HepG2 (cell line): ENCODE measurements around the gene C10orf143. TPM values are rescaled to one million over a fixed set of nuclear protein-coding genes. Genes with fewer than 3 reads are reported as not detected.

Experiments
- BCL6 ChIP-seq: IDR thresholded peaks from 2 replicates; pipeline ENCODE4 v1.6.1; 2016; ENCODE audit warnings: missing genetic modification reagents, missing compliant biosample characterization
- BORCS8-MEF2B ChIP-seq: sonication (generic); formaldehyde crosslinking; IDR thresholded peaks from 2 replicates; pipeline ENCODE4 v1.8.0; 2022; ENCODE audit warnings: mild to moderate bottlenecking, missing genetic modification reagents
- GABPA ChIP-seq, 2 experiments: IDR thresholded peaks; 2 replicates each; pipeline ENCODE4 v1.6.1; 2011 to 2016; ENCODE audit warnings: low read depth in 2 of 2, low read length in 1 of 2, missing biosample characterization in 1 of 2, missing genetic modification characterization in 1 of 2
- NR2F6 ChIP-seq, 2 experiments: IDR thresholded peaks; 2 replicates each; pipeline ENCODE4 v1.6.1; 2016; ENCODE audit warnings: antibody characterized with exemption in 1 of 2, mild to moderate bottlenecking in 1 of 2
- SOX6 ChIP-seq, 2 experiments: fragments of 450-650 bp in 1 of 2; sonication (generic) in 1 of 2; formaldehyde crosslinking in 1 of 2; IDR thresholded peaks; 2 replicates each; pipeline versions ENCODE4 v1.4.0 to v1.6.1; 2017 to 2020; ENCODE audit warnings: antibody characterized with exemption in 1 of 2, mild to moderate bottlenecking in 1 of 2, missing genetic modification reagents in 1 of 2
- TARDBP ChIP-seq: sonication (generic); formaldehyde crosslinking; IDR thresholded peaks from 2 replicates; pipeline ENCODE4 v1.8.0; 2022; ENCODE audit warnings: mild to moderate bottlenecking, missing genetic modification reagents
- TSC22D2 ChIP-seq: sonication (generic); formaldehyde crosslinking; IDR thresholded peaks from 2 replicates; pipeline ENCODE4 v1.5.1; 2020; ENCODE audit warnings: missing genetic modification reagents, mild to moderate bottlenecking, borderline replicate concordance
- ZNF335 ChIP-seq: sonication (generic); formaldehyde crosslinking; IDR thresholded peaks from 2 replicates; pipeline ENCODE4 v1.4.0; 2020; ENCODE audit warnings: missing genetic modification reagents
- ZNF350 ChIP-seq: sonication (generic); formaldehyde crosslinking; IDR thresholded peaks from 2 replicates; pipeline ENCODE4 v1.4.0; 2020; ENCODE audit warnings: mild to moderate bottlenecking, low read depth, missing genetic modification reagents, borderline replicate concordance
- ZNF652 ChIP-seq: IDR thresholded peaks from 2 replicates; pipeline ENCODE4 v1.6.1; 2016; ENCODE audit warnings: low read depth, borderline replicate concordance
- ZNF777 ChIP-seq: sonication (generic); formaldehyde crosslinking; IDR thresholded peaks from 2 replicates; pipeline ENCODE4 v1.4.0; 2020; ENCODE audit warnings: missing genetic modification reagents
- polyA plus RNA-seq, 8 experiments: library from polyadenylated mRNA; depleted of rRNA in 3 of 8; stranded (reverse) in 7 of 8; unstranded in 1 of 8; fragments of >200 nt; fragmentation: Illumina TruSeq in 4 of 8; extraction: Trizol in 4 of 8; gene quantifications; 2 replicates each; pipeline versions ENCODE4 v1.2.1 to v1.2.3, GENCODE V29; 2011 to 2016; ENCODE audit warnings: low read depth in 4 of 8, missing spikeins in 1 of 8, mixed read lengths in 1 of 8; ENCODE audit not compliant: insufficient read depth in 1 of 8
- total RNA-seq, 5 experiments: library from RNA; depleted of rRNA; stranded (reverse); fragments of >200 nt; fragmentation: Illumina TruSeq; extraction: Trizol; gene quantifications; 2 replicates each; pipeline ENCODE4 v1.2.3, GENCODE V29; 2016; ENCODE audit warnings: low read depth in 1 of 5
- TF ChIP-seq, protein P1 (sequence below): sonication (generic); formaldehyde crosslinking; IDR thresholded peaks from 2 replicates; pipeline ENCODE4 v1.4.0; 2020; ENCODE audit warnings: low read depth, missing genetic modification reagents
- TF ChIP-seq, protein P2 (sequence below): sonication (generic); formaldehyde crosslinking; IDR thresholded peaks from 2 replicates; pipeline ENCODE4 v1.4.0; 2020; ENCODE audit warnings: missing genetic modification reagents
- TF ChIP-seq, protein P3 (sequence below): sonication (generic); formaldehyde crosslinking; IDR thresholded peaks from 2 replicates; pipeline ENCODE4 v1.4.0; 2020; ENCODE audit warnings: missing genetic modification reagents; ENCODE audit errors: not compliant biosample characterization
- TF ChIP-seq, protein P4 (sequence below): conservative IDR thresholded peaks from 2 replicates; pipeline ENCODE4 v1.6.1; 2018; ENCODE audit warnings: missing genetic modification reagents
- TF ChIP-seq, protein P5 (sequence below): IDR thresholded peaks from 2 replicates; pipeline ENCODE4 v1.6.1; 2016; ENCODE audit warnings: missing compliant biosample characterization, missing genetic modification reagents, borderline replicate concordance
- TF ChIP-seq, protein P6 (sequence below): sonication (generic); formaldehyde crosslinking; IDR thresholded peaks from 2 replicates; pipeline ENCODE4 v1.4.0; 2020; ENCODE audit warnings: missing genetic modification reagents

C10orf143 gene
- total and polyA plus RNA-seq, 2 of the 13 experiments (the other 11 are each of a cell fraction or from before 2014, with no cell fraction given), result 0.21 to 0.91 TPM

DNA sequence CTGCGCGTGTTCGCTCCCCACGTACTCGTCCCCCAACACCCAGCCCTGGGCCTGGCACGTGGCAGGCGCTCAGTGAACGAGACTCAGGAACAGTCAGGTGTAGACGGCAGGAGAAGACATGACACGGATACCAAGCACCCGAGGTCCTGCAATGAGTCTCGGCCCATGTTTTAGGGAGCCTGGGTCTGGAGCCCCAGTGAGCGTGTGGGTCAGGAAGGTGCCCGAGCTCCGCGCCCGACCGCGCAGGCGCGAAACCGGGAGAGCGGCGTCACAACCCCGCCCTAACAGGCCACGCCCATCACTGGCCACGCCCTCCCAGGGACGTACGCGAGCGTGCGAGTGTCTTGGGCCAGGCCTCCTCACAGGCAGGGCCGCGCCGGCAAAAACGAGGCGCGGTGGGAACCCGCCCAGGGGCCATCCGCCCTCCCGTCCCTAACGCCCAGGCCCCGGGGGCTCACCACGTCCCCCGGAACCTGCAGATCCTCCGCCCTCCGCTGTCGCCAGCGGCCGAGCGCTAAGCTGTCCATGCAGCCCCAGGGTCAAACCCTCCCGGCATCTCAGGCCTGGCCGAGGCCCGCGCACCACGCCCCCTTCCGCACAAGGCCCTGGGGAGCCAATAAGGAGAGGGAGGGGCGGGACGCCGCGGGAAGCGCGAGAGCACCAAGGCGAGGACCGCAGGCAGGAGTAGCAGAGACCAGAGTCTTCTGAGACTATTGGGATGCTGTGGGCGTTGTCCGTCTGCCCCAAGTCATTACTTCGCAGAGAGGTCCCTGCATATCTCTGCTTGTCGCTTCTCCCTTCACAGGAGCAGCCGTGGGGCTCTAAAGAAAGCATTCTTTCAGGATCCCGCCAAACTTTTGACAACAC is at the start of gene C10orf143 (continued):
- no peak for TF ChIP-seq NR2F6 (IDR thresholded peaks at IDR 0.05)
- peak; percentile 18; the same call in 1 of the 2 replicates for TF ChIP-seq NR2F6 (CRISPR knock-in tag; IDR thresholded peaks at IDR 0.05)
- peak; percentile 49; the same call in 1 of the 2 replicates for TF ChIP-seq BORCS8-MEF2B (CRISPR knock-in tag)
- TF ChIP-seq BCL6 (CRISPR knock-in tag), result peak; percentile 47; the same call in 1 of the 2 replicates
- TF ChIP-seq, protein P1, sequence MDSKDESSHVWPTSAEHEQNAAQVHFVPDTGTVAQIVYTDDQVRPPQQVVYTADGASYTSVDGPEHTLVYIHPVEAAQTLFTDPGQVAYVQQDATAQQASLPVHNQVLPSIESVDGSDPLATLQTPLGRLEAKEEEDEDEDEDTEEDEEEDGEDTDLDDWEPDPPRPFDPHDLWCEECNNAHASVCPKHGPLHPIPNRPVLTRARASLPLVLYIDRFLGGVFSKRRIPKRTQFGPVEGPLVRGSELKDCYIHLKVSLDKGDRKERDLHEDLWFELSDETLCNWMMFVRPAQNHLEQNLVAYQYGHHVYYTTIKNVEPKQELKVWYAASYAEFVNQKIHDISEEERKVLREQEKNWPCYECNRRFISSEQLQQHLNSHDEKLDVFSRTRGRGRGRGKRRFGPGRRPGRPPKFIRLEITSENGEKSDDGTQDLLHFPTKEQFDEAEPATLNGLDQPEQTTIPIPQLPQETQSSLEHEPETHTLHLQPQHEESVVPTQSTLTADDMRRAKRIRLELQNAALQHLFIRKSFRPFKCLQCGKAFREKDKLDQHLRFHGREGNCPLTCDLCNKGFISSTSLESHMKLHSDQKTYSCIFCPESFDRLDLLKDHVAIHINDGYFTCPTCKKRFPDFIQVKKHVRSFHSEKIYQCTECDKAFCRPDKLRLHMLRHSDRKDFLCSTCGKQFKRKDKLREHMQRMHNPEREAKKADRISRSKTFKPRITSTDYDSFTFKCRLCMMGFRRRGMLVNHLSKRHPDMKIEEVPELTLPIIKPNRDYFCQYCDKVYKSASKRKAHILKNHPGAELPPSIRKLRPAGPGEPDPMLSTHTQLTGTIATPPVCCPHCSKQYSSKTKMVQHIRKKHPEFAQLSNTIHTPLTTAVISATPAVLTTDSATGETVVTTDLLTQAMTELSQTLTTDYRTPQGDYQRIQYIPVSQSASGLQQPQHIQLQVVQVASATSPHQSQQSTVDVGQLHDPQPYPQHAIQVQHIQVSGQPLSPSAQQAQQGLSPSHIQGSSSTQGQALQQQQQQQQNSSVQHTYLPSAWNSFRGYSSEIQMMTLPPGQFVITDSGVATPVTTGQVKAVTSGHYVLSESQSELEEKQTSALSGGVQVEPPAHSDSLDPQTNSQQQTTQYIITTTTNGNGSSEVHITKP, result peak; percentile 19; the same call in 1 of the 2 replicates
- TF ChIP-seq, protein P2, sequence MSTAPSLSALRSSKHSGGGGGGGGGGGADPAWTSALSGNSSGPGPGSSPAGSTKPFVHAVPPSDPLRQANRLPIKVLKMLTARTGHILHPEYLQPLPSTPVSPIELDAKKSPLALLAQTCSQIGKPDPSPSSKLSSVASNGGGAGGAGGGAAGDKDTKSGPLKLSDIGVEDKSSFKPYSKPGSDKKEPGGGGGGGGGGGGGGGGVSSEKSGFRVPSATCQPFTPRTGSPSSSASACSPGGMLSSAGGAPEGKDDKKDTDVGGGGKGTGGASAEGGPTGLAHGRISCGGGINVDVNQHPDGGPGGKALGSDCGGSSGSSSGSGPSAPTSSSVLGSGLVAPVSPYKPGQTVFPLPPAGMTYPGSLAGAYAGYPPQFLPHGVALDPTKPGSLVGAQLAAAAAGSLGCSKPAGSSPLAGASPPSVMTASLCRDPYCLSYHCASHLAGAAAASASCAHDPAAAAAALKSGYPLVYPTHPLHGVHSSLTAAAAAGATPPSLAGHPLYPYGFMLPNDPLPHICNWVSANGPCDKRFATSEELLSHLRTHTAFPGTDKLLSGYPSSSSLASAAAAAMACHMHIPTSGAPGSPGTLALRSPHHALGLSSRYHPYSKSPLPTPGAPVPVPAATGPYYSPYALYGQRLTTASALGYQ, result peak; percentile 74; the same call in 1 of the 2 replicates
- TF ChIP-seq SOX6 (IDR thresholded peaks at IDR 0.05), result no peak
- TF ChIP-seq SOX6 (CRISPR knock-in tag; IDR thresholded peaks at IDR 0.05), result peak; percentile 47
- TF ChIP-seq GABPA (IDR thresholded peaks at IDR 0.05; ENCODE audit: low read depth, low read length), result peak; percentile 36; the same call in 1 of the 2 replicates
- no peak for TF ChIP-seq GABPA (CRISPR knock-in tag; IDR thresholded peaks at IDR 0.05; ENCODE audit: low read depth)
- TF ChIP-seq TSC22D2 (CRISPR knock-in tag), result peak; percentile 18; the same call in 1 of the 2 replicates
- TF ChIP-seq ZNF335 (CRISPR knock-in tag), result 0 out of 2 replicates have a peak, but pooled peaks have one; percentile 78
- peak; percentile 61 for TF ChIP-seq TARDBP (CRISPR knock-in tag)
- TF ChIP-seq ZNF652 (CRISPR knock-in tag), result no peak
- TF ChIP-seq, protein P3, sequence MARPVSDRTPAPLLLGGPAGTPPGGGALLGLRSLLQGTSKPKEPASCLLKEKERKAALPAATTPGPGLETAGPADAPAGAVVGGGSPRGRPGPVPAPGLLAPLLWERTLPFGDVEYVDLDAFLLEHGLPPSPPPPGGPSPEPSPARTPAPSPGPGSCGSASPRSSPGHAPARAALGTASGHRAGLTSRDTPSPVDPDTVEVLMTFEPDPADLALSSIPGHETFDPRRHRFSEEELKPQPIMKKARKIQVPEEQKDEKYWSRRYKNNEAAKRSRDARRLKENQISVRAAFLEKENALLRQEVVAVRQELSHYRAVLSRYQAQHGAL (CRISPR knock-in tag), result no peak
- peak; percentile 62 for TF ChIP-seq ZNF350 (CRISPR knock-in tag)
- TF ChIP-seq ZNF777 (CRISPR knock-in tag), result no peak; the same call in 1 of the 2 replicates
- TF ChIP-seq, protein P4, sequence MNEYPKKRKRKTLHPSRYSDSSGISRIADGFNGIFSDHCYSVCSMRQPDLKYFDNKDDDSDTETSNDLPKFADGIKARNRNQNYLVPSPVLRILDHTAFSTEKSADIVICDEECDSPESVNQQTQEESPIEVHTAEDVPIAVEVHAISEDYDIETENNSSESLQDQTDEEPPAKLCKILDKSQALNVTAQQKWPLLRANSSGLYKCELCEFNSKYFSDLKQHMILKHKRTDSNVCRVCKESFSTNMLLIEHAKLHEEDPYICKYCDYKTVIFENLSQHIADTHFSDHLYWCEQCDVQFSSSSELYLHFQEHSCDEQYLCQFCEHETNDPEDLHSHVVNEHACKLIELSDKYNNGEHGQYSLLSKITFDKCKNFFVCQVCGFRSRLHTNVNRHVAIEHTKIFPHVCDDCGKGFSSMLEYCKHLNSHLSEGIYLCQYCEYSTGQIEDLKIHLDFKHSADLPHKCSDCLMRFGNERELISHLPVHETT (CRISPR knock-in tag), result no peak; the same call in 1 of the 2 replicates
- TF ChIP-seq, protein P5, sequence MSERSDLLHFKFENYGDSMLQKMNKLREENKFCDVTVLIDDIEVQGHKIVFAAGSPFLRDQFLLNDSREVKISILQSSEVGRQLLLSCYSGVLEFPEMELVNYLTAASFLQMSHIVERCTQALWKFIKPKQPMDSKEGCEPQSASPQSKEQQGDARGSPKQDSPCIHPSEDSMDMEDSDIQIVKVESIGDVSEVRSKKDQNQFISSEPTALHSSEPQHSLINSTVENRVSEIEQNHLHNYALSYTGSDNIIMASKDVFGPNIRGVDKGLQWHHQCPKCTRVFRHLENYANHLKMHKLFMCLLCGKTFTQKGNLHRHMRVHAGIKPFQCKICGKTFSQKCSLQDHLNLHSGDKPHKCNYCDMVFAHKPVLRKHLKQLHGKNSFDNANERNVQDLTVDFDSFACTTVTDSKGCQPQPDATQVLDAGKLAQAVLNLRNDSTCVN (CRISPR knock-in tag), result 0 out of 2 replicates have a peak, but pooled peaks have one; percentile 26
- TF ChIP-seq, protein P6, sequence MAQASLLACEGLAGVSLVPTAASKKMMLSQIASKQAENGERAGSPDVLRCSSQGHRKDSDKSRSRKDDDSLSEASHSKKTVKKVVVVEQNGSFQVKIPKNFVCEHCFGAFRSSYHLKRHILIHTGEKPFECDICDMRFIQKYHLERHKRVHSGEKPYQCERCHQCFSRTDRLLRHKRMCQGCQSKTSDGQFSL (CRISPR knock-in tag), result no peak
